SK-N-SH (cell line): Measurements from ENCODE around the gene ACTL8. TPM values are rescaled to one million over a fixed set of nuclear protein-coding genes. Genes with fewer than 3 reads are reported as not detected.

Experiments used
- CTCF ChIA-PET: fragments of 300-600, 350-600 bp; formaldehyde crosslinking; extraction: SDS; loops from one replicate; lab custom pipeline; 2021; lab: Yijun Ruan, JAX
- POLR2A ChIA-PET: fragments of 350-600 bp; sonication (Branson Sonifier 250); formaldehyde crosslinking; extraction: SDS; loops from one replicate; lab custom pipeline; 2020; ENCODE audit warnings: antibody characterized with exemption, inconsistent platforms; lab: Yijun Ruan, JAX
- DNase-seq: peaks from one replicate; pipeline ENCODE4 v3.0.0; 2012
- H2AFZ ChIP-seq: fragments of 200-600 bp; sonication (generic); 2 replicates; pipeline ENCODE4 v1.8.1; 2016; ENCODE audit warnings: antibody characterized with exemption, mild to moderate bottlenecking, low read depth
- H3F3A ChIP-seq: fragments of 200-600 bp; sonication (generic); replicated peaks from 2 replicates; pipeline ENCODE3; 2016; ENCODE audit warnings: antibody characterized with exemption, mild to moderate bottlenecking; ENCODE audit not compliant: insufficient read depth
- H3K27ac ChIP-seq, 2 experiments: fragments of 200-500 bp in 1 of 2; fragments of 200-600 bp in 1 of 2; sonication (Bioruptor generic) in 1 of 2; sonication (generic), shearing (Covaris generic) in 1 of 2; 2 replicates each; pipeline versions ENCODE4 v1.5.1 to v1.6.1; 2014 to 2016; ENCODE audit warnings: low read depth in 2 of 2, inconsistent platforms in 1 of 2, low read length in 1 of 2, mild to moderate bottlenecking in 1 of 2, mixed read lengths in 1 of 2
- H3K27me3 ChIP-seq: fragments of 200-600 bp; sonication (generic), shearing (Covaris generic); 2 replicates; pipeline ENCODE4 v1.6.1; 2016; ENCODE audit warnings: mixed run types; ENCODE audit not compliant: insufficient read depth
- H3K36me3 ChIP-seq, 2 experiments: fragments of 200-500 bp in 1 of 2; fragments of 200-600 bp in 1 of 2; sonication (Bioruptor generic) in 1 of 2; sonication (generic) in 1 of 2; replicated peaks in 1 of 2; 2 replicates each; pipeline versions ENCODE3 to v1.5.1; 2014 to 2016; ENCODE audit warnings: low read length in 1 of 2, mild to moderate bottlenecking in 1 of 2; ENCODE audit not compliant: insufficient read depth in 2 of 2, control insufficient read depth in 1 of 2
- H3K4me1 ChIP-seq, 2 experiments: fragments of 200-500 bp in 1 of 2; fragments of 200-600 bp in 1 of 2; sonication (Bioruptor generic) in 1 of 2; sonication (generic), shearing (Covaris generic) in 1 of 2; 2 replicates each; pipeline versions ENCODE4 v1.5.1 to v1.6.1; 2014 to 2016; ENCODE audit warnings: low read depth in 1 of 2, low read length in 1 of 2, mixed run types in 1 of 2; ENCODE audit not compliant: insufficient read depth in 2 of 2, control insufficient read depth in 1 of 2
- H3K4me2 ChIP-seq: fragments of 200-600 bp; sonication (generic), shearing (Covaris generic); 2 replicates; pipeline ENCODE4 v1.6.1; 2017; ENCODE audit warnings: mixed run types
- H3K4me3 ChIP-seq, 2 experiments: fragments of 200-500 bp in 1 of 2; fragments of 200-600 bp in 1 of 2; sonication (Bioruptor generic) in 1 of 2; sonication (generic), shearing (Covaris generic) in 1 of 2; 2 replicates each; pipeline versions ENCODE4 v1.5.1 to v1.8.1; 2014 to 2016; ENCODE audit warnings: low read depth in 2 of 2, inconsistent platforms in 1 of 2, low read length in 1 of 2, mild to moderate bottlenecking in 1 of 2, mixed read lengths in 1 of 2, moderate library complexity in 1 of 2
- H3K79me2 ChIP-seq: fragments of 200-600 bp; sonication (generic); 2 replicates; pipeline ENCODE4 v1.8.1; 2017; ENCODE audit warnings: mild to moderate bottlenecking; ENCODE audit not compliant: insufficient read depth
- H3K9ac ChIP-seq: fragments of 200-600 bp; sonication (generic); 2 replicates; pipeline ENCODE4 v1.6.1; 2017; ENCODE audit warnings: mixed run types
- H3K9me2 ChIP-seq: fragments of 200-600 bp; sonication (generic); 2 replicates; pipeline ENCODE4 v1.6.1; 2017; ENCODE audit warnings: mixed run types
- H3K9me3 ChIP-seq: fragments of 200-600 bp; sonication (generic); 2 replicates; pipeline ENCODE4 v1.6.1; 2017; ENCODE audit warnings: mixed run types, mild to moderate bottlenecking, moderate library complexity
- H4K20me1 ChIP-seq: fragments of 200-600 bp; sonication (generic); 2 replicates; pipeline ENCODE4 v1.6.1; 2017; ENCODE audit warnings: mild to moderate bottlenecking, mixed run types; ENCODE audit not compliant: insufficient read depth
- CHD2 ChIP-seq: fragments of 150-350 bp; IDR thresholded peaks from 2 replicates; pipeline ENCODE4 v1.6.1; 2018; ENCODE audit warnings: low read length; ENCODE audit not compliant: partially characterized antibody
- FOSL2 ChIP-seq: IDR thresholded peaks from 2 replicates; pipeline ENCODE4 v1.4.0; 2012; ENCODE audit warnings: low read depth, mild to moderate bottlenecking, moderate library complexity, borderline replicate concordance
- FOXJ3 ChIP-seq: sonication (generic); formaldehyde crosslinking; IDR thresholded peaks from 2 replicates; pipeline ENCODE4 v1.5.1; 2020; ENCODE audit warnings: mild to moderate bottlenecking, missing genetic modification reagents
- JUND ChIP-seq: IDR thresholded peaks from 2 replicates; pipeline ENCODE4 v1.4.0; 2012
- MXI1 ChIP-seq: IDR thresholded peaks from 2 replicates; pipeline ENCODE4 v1.6.1; 2012; ENCODE audit warnings: mild to moderate bottlenecking, low read depth, low read length, improper control_type of control experiment
- NRF1 ChIP-seq: IDR thresholded peaks from 2 replicates; pipeline ENCODE4 v1.6.1; 2012; ENCODE audit warnings: low read depth, mild to moderate bottlenecking, low read length
- RCOR1 ChIP-seq: fragments of 150-350 bp; IDR thresholded peaks from 2 replicates; pipeline ENCODE4 v1.6.1; 2017; ENCODE audit warnings: antibody characterized with exemption, low read length
- RFX5 ChIP-seq: IDR thresholded peaks from 2 replicates; pipeline ENCODE4 v1.6.1; 2012; ENCODE audit warnings: mild to moderate bottlenecking, improper control_type of control experiment, low read length
- RXRA ChIP-seq: IDR thresholded peaks from 2 replicates; pipeline ENCODE4 v1.4.0; 2012; ENCODE audit warnings: low read depth, mild to moderate bottlenecking, borderline replicate concordance
- SIN3A ChIP-seq: IDR thresholded peaks from 2 replicates; pipeline ENCODE4 v1.6.1; 2012; ENCODE audit warnings: low read depth, mild to moderate bottlenecking, low read length, moderate library complexity, borderline replicate concordance
- TAF1 ChIP-seq: IDR thresholded peaks from 2 replicates; pipeline ENCODE4 v1.6.1; 2012; ENCODE audit warnings: low read depth, mild to moderate bottlenecking, low read length, moderate library complexity, borderline replicate concordance
- TCF12 ChIP-seq: IDR thresholded peaks from 2 replicates; pipeline ENCODE4 v1.4.0; 2012
- YY1 ChIP-seq: IDR thresholded peaks from 2 replicates; pipeline ENCODE4 v1.4.0; 2012; ENCODE audit warnings: low read depth, mild to moderate bottlenecking
- WGBS: methylation state at CpG from one replicate; pipeline ENCODE4 v1.1.6; 2017; ENCODE audit warnings: low lambda C conversion rate; 5-methylcytosine and 5-hydroxymethylcytosine counted together
- polyA plus RNA-seq, 3 experiments: library from polyadenylated mRNA; depleted of rRNA; stranded (reverse); fragments of >200 nt; gene quantifications; 2 replicates each; pipeline ENCODE4 v1.2.3, GENCODE V29; 2012
- TF ChIP-seq, protein P1 (sequence below): IDR thresholded peaks from 2 replicates; pipeline ENCODE4 v1.4.0; 2012; ENCODE audit warnings: low read depth, borderline replicate concordance
- TF ChIP-seq, protein P2 (sequence below): IDR thresholded peaks from 2 replicates; pipeline ENCODE4 v1.4.0; 2012; ENCODE audit warnings: low read depth
- TF ChIP-seq, protein P3 (sequence below): fragments of 200-600 bp; sonication (generic); IDR thresholded peaks from 2 replicates; pipeline ENCODE4 v1.6.1; 2017; ENCODE audit warnings: antibody characterized with exemption, mild to moderate bottlenecking, moderate library complexity

ACTL8 gene
- polyA plus RNA-seq, 1 of the 3 experiments (the other 2 are of a cell fraction), result 0.05 TPM

DNA sequence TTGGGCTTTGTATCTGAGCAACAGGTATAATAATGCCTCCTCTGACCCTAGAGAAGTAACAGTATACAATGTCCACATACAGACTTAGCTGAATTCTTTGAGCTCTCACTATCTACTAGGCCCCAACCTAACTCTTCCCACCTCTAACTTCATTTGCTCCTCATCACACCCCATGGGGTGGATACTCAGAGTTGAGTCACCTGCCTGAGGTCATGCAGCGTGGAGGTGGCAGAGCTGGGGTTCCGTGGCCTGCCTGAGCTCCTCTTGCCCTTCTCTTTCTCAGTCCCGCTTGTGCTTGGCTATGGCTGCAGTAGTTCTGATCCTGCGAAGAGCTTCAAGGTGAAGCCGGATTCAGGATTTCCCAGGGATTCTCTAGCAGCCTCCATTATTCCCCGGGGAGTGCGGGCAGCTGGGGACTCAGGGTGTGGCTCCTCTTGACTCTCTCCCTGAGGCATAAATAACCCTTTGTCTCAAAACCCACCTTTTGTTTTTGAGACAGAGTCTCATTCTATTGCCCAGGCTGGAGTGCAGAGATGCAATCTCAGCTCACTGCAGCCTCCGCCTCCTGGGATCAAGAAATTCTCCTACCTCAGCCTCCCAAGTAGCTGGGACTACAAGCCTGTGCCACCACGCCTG is 29.9 kb upstream of the ACTL8 start:
- POLR2A ChIA-PET, result no interaction called here

DNA sequence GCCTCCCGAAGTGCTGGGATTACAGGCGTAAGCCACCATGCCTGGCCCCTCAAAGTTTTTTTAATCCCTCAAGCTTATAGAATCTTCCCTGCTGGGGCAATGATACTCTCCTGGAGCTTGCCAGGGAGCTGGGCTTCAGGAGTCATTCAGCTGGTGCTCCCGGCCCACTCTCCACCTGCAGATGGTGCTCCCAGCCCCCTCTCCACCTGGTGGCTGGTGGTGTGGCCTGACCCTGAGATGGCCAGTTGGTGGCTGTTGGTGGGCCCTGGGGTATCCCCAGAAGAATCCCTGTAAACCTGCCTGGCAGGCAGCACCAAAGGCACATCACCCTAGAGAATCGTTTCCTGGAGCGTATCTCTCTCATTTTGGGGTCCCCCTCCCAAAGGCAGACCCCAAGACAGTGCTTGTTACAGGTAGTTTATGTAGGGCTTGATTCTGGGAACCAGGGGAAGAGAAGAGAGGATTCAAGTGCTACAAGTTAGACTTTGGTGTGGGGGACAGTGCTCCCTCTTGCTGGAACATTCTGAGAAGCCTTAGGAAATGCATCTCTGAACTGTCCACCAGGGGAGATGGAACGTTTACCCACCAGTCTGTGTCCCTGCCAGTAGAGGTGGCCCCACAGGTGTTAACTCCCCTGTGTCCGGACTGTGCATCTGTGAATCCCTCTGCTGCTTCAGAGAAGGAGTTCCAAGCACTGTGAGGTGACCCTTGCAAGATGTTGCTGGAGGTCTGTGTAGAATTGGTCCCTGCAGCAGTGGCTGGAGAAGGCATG is 29.1 kb upstream of the ACTL8 start:
- Histone ChIP-seq H3K9me2 (no peaks in the 10 kb centered on the region), H4K20me1 (no peaks in the 10 kb centered on the region), H3K4me3 (no peak overlapping the region), H3K36me3 (no peaks in the 10 kb centered on the region), H3K79me2 (no peaks in the 10 kb centered on the region), H3F3A (no peaks in the 10 kb centered on the region), H3K4me1 (peaks cover 0 to 14% of the 10 kb centered on the region in 2 experiments; a peak in 1 of 4 replicates), H3K9me3 (no peaks in the 10 kb centered on the region), H2AFZ (no peak overlapping the region), H3K27me3 (no peaks in the 10 kb centered on the region)
- no peak for DNase-seq
- POLR2A ChIA-PET, result no interaction called here
- WGBS, result 54% methylated on average over 6 of the region's 7 CpGs
- CTCF ChIA-PET, result interaction anchor here (0.9 to 1.7 kb wide), 6 partner anchors 14 to 184 kb away, joined by 3 to 8 read pairs (median 3); no protein-coding TSS in a partner anchor
- TF ChIP-seq FOSL2 (no peak), FOXJ3 (CRISPR knock-in tag) (no peak), SIN3A (no peak), JUND (no peak), RCOR1 (no peak), CHD2 (no peak), YY1 (no peak), TAF1 (no peak), MXI1 (no peak), RXRA (no peak), NRF1 (no peak), RFX5 (no peak)
- TF ChIP-seq, protein P1, sequence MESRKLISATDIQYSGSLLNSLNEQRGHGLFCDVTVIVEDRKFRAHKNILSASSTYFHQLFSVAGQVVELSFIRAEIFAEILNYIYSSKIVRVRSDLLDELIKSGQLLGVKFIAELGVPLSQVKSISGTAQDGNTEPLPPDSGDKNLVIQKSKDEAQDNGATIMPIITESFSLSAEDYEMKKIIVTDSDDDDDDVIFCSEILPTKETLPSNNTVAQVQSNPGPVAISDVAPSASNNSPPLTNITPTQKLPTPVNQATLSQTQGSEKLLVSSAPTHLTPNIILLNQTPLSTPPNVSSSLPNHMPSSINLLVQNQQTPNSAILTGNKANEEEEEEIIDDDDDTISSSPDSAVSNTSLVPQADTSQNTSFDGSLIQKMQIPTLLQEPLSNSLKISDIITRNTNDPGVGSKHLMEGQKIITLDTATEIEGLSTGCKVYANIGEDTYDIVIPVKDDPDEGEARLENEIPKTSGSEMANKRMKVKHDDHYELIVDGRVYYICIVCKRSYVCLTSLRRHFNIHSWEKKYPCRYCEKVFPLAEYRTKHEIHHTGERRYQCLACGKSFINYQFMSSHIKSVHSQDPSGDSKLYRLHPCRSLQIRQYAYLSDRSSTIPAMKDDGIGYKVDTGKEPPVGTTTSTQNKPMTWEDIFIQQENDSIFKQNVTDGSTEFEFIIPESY, result no peak
- TF ChIP-seq, protein P2, sequence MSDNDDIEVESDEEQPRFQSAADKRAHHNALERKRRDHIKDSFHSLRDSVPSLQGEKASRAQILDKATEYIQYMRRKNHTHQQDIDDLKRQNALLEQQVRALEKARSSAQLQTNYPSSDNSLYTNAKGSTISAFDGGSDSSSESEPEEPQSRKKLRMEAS, result no peak
- TF ChIP-seq, protein P3, sequence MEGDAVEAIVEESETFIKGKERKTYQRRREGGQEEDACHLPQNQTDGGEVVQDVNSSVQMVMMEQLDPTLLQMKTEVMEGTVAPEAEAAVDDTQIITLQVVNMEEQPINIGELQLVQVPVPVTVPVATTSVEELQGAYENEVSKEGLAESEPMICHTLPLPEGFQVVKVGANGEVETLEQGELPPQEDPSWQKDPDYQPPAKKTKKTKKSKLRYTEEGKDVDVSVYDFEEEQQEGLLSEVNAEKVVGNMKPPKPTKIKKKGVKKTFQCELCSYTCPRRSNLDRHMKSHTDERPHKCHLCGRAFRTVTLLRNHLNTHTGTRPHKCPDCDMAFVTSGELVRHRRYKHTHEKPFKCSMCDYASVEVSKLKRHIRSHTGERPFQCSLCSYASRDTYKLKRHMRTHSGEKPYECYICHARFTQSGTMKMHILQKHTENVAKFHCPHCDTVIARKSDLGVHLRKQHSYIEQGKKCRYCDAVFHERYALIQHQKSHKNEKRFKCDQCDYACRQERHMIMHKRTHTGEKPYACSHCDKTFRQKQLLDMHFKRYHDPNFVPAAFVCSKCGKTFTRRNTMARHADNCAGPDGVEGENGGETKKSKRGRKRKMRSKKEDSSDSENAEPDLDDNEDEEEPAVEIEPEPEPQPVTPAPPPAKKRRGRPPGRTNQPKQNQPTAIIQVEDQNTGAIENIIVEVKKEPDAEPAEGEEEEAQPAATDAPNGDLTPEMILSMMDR, result no peak
- TF ChIP-seq, all 33 proteins: peak for 0
- Histone ChIP-seq H3K9ac (no peak overlapping the region), H3K4me2 (no peak overlapping the region), H3K27ac (no peak overlapping the region)

More for the DNA sequence above, 29.9 kb upstream of the ACTL8 start:
- DNase-seq, result no peak
- Histone ChIP-seq H3K4me1 (peaks cover 0 to 11% of the 10 kb centered on the region in 2 experiments; a peak in 1 of 4 replicates), H3K9ac (no peak overlapping the region), H2AFZ (no peak overlapping the region), H3K27me3 (no peaks in the 10 kb centered on the region), H3K79me2 (no peaks in the 10 kb centered on the region), H3K9me2 (no peaks in the 10 kb centered on the region), H3F3A (no peaks in the 10 kb centered on the region), H3K4me3 (no peak overlapping the region), H4K20me1 (no peaks in the 10 kb centered on the region), H3K9me3 (no peaks in the 10 kb centered on the region), H3K4me2 (no peak overlapping the region), H3K36me3 (no peaks in the 10 kb centered on the region), H3K27ac (no peak overlapping the region)
- CTCF ChIA-PET, result interaction anchor here (1.0 to 1.7 kb wide), 5 partner anchors 15 to 184 kb away, joined by 3 to 8 read pairs (median 3); no protein-coding TSS in a partner anchor
- TF ChIP-seq YY1 (no peak), RXRA (no peak), TCF12 (no peak)
- 76% methylated on average over 9 of the region's 9 CpGs for WGBS
